HEK293 (cell line): Measurements from ENCODE around the gene MAP7D1.

Source experiments
- CTCF ChIA-PET: fragments of 350-600 bp; formaldehyde crosslinking; extraction: SDS; loops from one replicate; lab custom pipeline; 2021; ENCODE audit warnings: antibody characterized with exemption; lab: Yijun Ruan, JAX
- POLR2A ChIA-PET: fragments of 300-600 bp; formaldehyde crosslinking; extraction: SDS; loops from one replicate; lab custom pipeline; 2020; ENCODE audit warnings: antibody characterized with exemption, inconsistent platforms; lab: Yijun Ruan, JAX
- H3K27ac ChIP-seq: fragments of 200-500 bp; sonication (Bioruptor generic); 2 replicates; pipeline ENCODE4 v1.5.1; 2014; ENCODE audit warnings: low read depth, low read length, control low read depth, inconsistent platforms; ENCODE audit errors: extremely low read depth
- H3K36me3 ChIP-seq, 2 experiments: fragments of 200-500 bp in 1 of 2; sonication (Bioruptor generic) in 1 of 2; 1 replicate in 1 of 2; 2 replicates in 1 of 2; pipeline ENCODE4 v1.5.1; 2014 to 2017; ENCODE audit warnings: inconsistent platforms in 2 of 2, low read length in 2 of 2; ENCODE audit not compliant: control insufficient read depth in 2 of 2, insufficient read depth in 1 of 2
- H3K4me1 ChIP-seq: fragments of 200-500 bp; sonication (Bioruptor generic); 2 replicates; pipeline ENCODE4 v1.5.1; 2014; ENCODE audit warnings: mild to moderate bottlenecking, low read length, inconsistent platforms; ENCODE audit not compliant: control insufficient read depth, insufficient read depth
- H3K4me3 ChIP-seq: 2 replicates; pipeline ENCODE4 v1.5.1; 2011; ENCODE audit warnings: low read depth, mild to moderate bottlenecking, control low read depth, low read length, moderate library complexity
- H3K9me3 ChIP-seq: fragments of 200-500 bp; sonication (Bioruptor generic); 2 replicates; pipeline ENCODE4 v1.5.1; 2014; ENCODE audit warnings: low read depth, low read length, inconsistent platforms; ENCODE audit not compliant: control insufficient read depth, insufficient read depth
- BCL11A ChIP-seq: fragments of 450-650 bp; formaldehyde crosslinking; IDR thresholded peaks from 2 replicates; pipeline ENCODE4 v1.5.1; 2016; ENCODE audit warnings: low read depth, missing biosample characterization, missing genetic modification characterization
- BCL11B ChIP-seq: fragments of 450-650 bp; formaldehyde crosslinking; IDR thresholded peaks from 2 replicates; pipeline ENCODE4 v1.5.1; 2016; ENCODE audit warnings: low read depth, missing biosample characterization, missing genetic modification characterization
- FEZF1 ChIP-seq: fragments of 450-650 bp; formaldehyde crosslinking; IDR thresholded peaks from 2 replicates; pipeline ENCODE4 v1.5.1; 2016; ENCODE audit warnings: missing biosample characterization, missing genetic modification characterization
- GLIS1 ChIP-seq: fragments of 450-650 bp; formaldehyde crosslinking; IDR thresholded peaks from 2 replicates; pipeline ENCODE4 v1.5.1; 2016; ENCODE audit warnings: missing biosample characterization, missing genetic modification characterization
- PRDM1 ChIP-seq: fragments of 450-650 bp; formaldehyde crosslinking; IDR thresholded peaks from 2 replicates; pipeline ENCODE4; 2016; ENCODE audit warnings: missing biosample characterization, missing genetic modification characterization
- PRDM4 ChIP-seq: fragments of 450-650 bp; formaldehyde crosslinking; IDR thresholded peaks from 2 replicates; pipeline ENCODE4 v1.5.1; 2017; ENCODE audit warnings: missing biosample characterization, missing genetic modification characterization
- TRIM28 ChIP-seq: IDR thresholded peaks from 2 replicates; pipeline ENCODE4 v1.6.1; 2011; ENCODE audit warnings: low read length, control low read depth, borderline replicate concordance
- WT1 ChIP-seq: fragments of 450-650 bp; formaldehyde crosslinking; IDR thresholded peaks from 2 replicates; pipeline ENCODE4 v1.5.1; 2016; ENCODE audit warnings: missing biosample characterization, missing genetic modification characterization
- ZBTB10 ChIP-seq: fragments of 450-650 bp; formaldehyde crosslinking; IDR thresholded peaks from 2 replicates; pipeline ENCODE4 v1.5.1; 2016; ENCODE audit warnings: missing biosample characterization, missing genetic modification characterization
- ZBTB17 ChIP-seq: fragments of 450-650 bp; formaldehyde crosslinking; IDR thresholded peaks from 2 replicates; pipeline ENCODE4 v1.5.1; 2016; ENCODE audit warnings: missing biosample characterization, missing genetic modification characterization
- ZBTB26 ChIP-seq: fragments of 450-650 bp; formaldehyde crosslinking; optimal IDR thresholded peaks from 2 replicates; pipeline ENCODE3; 2016; ENCODE audit warnings: missing biosample characterization, mild to moderate bottlenecking, missing genetic modification characterization
- ZFP37 ChIP-seq: fragments of 450-650 bp; formaldehyde crosslinking; IDR thresholded peaks from 2 replicates; pipeline ENCODE4 v1.5.1; 2016; ENCODE audit warnings: missing biosample characterization, missing genetic modification characterization
- ZFP41 ChIP-seq: fragments of 450-650 bp; formaldehyde crosslinking; IDR thresholded peaks from 2 replicates; pipeline ENCODE4 v1.5.1; 2016; ENCODE audit warnings: missing biosample characterization, missing genetic modification characterization, borderline replicate concordance
- ZFP69B ChIP-seq: fragments of 450-650 bp; formaldehyde crosslinking; IDR thresholded peaks from 2 replicates; pipeline ENCODE4 v1.5.1; 2016; ENCODE audit warnings: missing biosample characterization, missing genetic modification characterization
- ZNF114 ChIP-seq: fragments of 450-650 bp; formaldehyde crosslinking; IDR thresholded peaks from 2 replicates; pipeline ENCODE4 v1.5.0; 2017; ENCODE audit warnings: missing biosample characterization, missing genetic modification characterization
- ZNF155 ChIP-seq: fragments of 450-650 bp; formaldehyde crosslinking; IDR thresholded peaks from 2 replicates; pipeline ENCODE4 v1.5.1; 2016; ENCODE audit warnings: missing biosample characterization, missing genetic modification characterization
- ZNF266 ChIP-seq: fragments of 450-650 bp; formaldehyde crosslinking; IDR thresholded peaks from 2 replicates; pipeline ENCODE4 v1.5.1; 2016; ENCODE audit warnings: missing biosample characterization, missing genetic modification characterization, low read depth
- ZNF292 ChIP-seq: fragments of 450-650 bp; formaldehyde crosslinking; IDR thresholded peaks from 2 replicates; pipeline ENCODE4 v1.5.1; 2016; ENCODE audit warnings: low read depth, missing biosample characterization, missing genetic modification characterization, borderline replicate concordance
- ZNF335 ChIP-seq: fragments of 450-650 bp; formaldehyde crosslinking; conservative IDR thresholded peaks from 2 replicates; pipeline ENCODE4 v1.5.1; 2016; ENCODE audit warnings: missing biosample characterization, missing genetic modification characterization
- ZNF350 ChIP-seq: fragments of 450-650 bp; formaldehyde crosslinking; IDR thresholded peaks from 2 replicates; pipeline ENCODE4 v1.5.0; 2017; ENCODE audit warnings: missing biosample characterization, mild to moderate bottlenecking, missing genetic modification characterization
- ZNF514 ChIP-seq: fragments of 450-650 bp; formaldehyde crosslinking; IDR thresholded peaks from 2 replicates; pipeline ENCODE4 v1.5.1; 2016; ENCODE audit warnings: missing biosample characterization, missing genetic modification characterization
- ZNF549 ChIP-seq: fragments of 450-650 bp; IDR thresholded peaks from 2 replicates; pipeline ENCODE4 v1.5.1; 2018; ENCODE audit warnings: missing biosample characterization, missing genetic modification characterization, mild to moderate bottlenecking, inconsistent platforms, moderate library complexity
- ZNF677 ChIP-seq: fragments of 450-650 bp; IDR thresholded peaks from 2 replicates; pipeline ENCODE4 v1.5.0; 2018; ENCODE audit warnings: missing biosample characterization, mild to moderate bottlenecking, missing genetic modification characterization, moderate library complexity
- ZNF692 ChIP-seq: fragments of 450-650 bp; formaldehyde crosslinking; IDR thresholded peaks from 2 replicates; pipeline ENCODE4 v1.5.1; 2016; ENCODE audit warnings: missing biosample characterization, missing genetic modification characterization
- ZNF707 ChIP-seq: fragments of 450-650 bp; formaldehyde crosslinking; IDR thresholded peaks from 2 replicates; pipeline ENCODE4 v1.5.1; 2016; ENCODE audit warnings: missing biosample characterization, missing genetic modification characterization
- ZNF830 ChIP-seq: fragments of 450-650 bp; IDR thresholded peaks from 2 replicates; pipeline ENCODE4 v1.5.0; 2018; ENCODE audit warnings: missing biosample characterization, missing genetic modification characterization, low read depth, mild to moderate bottlenecking, moderate library complexity

MAP7D1 gene

GRCh38 chr1:36156329-36157114 lies 562 bp downstream of the MAP7D1 start (continued):
- TF ChIP-seq ZBTB26 (peak; percentile 66), WT1 (peak; percentile 87), ZFP37 (0 out of 2 replicates have a peak, but pooled peaks have one; percentile 34), ZFP69B (tag by site-specific recombination) (0 out of 2 replicates have a peak, but pooled peaks have one; percentile 17)

- Histone ChIP-seq H3K4me1 (peaks cover 5% of the 10 kb centered on the region), H3K36me3 (peaks cover 0 to 39% of the 10 kb centered on the region in 2 experiments; a peak in 1 of 3 replicates), H3K9me3 (no peaks in the 10 kb centered on the region), H3K4me3 (peak overlapping the region; percentile 86), H3K27ac (peak overlapping the region; percentile 98; the same call in 1 of the 2 replicates)
- POLR2A ChIA-PET, result interaction anchor here (0.9 to 1.8 kb wide), 7 partner anchors 11 to 228 kb away, joined by 3 to 10 read pairs (median 4); partner anchors contain the start of genes STK40 and THRAP3
- CTCF ChIA-PET, result interaction anchor here (1.9 to 5.8 kb wide), 2 partner anchors 31 to 129 kb away, joined by 8 to 48 read pairs; no protein-coding TSS in a partner anchor
- TF ChIP-seq PRDM4 (tag by site-specific recombination) (no peak), ZNF335 (tag by site-specific recombination) (0 out of 2 replicates have a peak, but pooled peaks have one; percentile 13), ZNF692 (no peak), ZNF549 (tag by site-specific recombination) (no peak), ZNF677 (tag by site-specific recombination) (no peak), TRIM28 (no peak), ZNF830 (tag by site-specific recombination) (no peak), ZNF114 (tag by site-specific recombination) (no peak), ZBTB17 (tag by site-specific recombination) (peak; percentile 70), ZNF292 (no peak), GLIS1 (tag by site-specific recombination) (peak; percentile 43), FEZF1 (tag by site-specific recombination) (no peak), ZNF155 (no peak), ZNF350 (no peak), BCL11A (tag by site-specific recombination) (no peak), PRDM1 (tag by site-specific recombination) (no peak), ZFP41 (no peak), ZNF707 (no peak), ZBTB10 (tag by site-specific recombination) (no peak), ZNF514 (tag by site-specific recombination) (no peak), ZNF266 (tag by site-specific recombination) (no peak), BCL11B (tag by site-specific recombination) (0 out of 2 replicates have a peak, but pooled peaks have one; percentile 14)
These were observed 1.3 kb downstream of the MAP7D1 start for GRCh38 chr1:36157115-36157903.
